Measurements from ENCODE around the gene LMBRD2. TPM values are rescaled to one million over a fixed set of nuclear protein-coding genes. Genes with fewer than 3 reads are reported as not detected.

LMBRD2 gene
- total and polyA plus RNA-seq, 2 of the 8 experiments (the other 6 are each of a cell fraction or from before 2014, with no cell fraction given) = 1.1 to 4.1 TPM

- TF ChIP-seq MAFK (IDR thresholded peaks at IDR 0.05; ENCODE audit: low read depth, low read length) (no peak), RFX5 (IDR thresholded peaks at IDR 0.05; ENCODE audit: borderline replicate concordance, low read depth, low read length) (no peak)
These were observed 48.8 kb upstream of the LMBRD2 start (continued) for GRCh38 chr5:36200513-36200912.

All from H1 (cell line).